H9 (cell line): ENCODE measurements around the gene RALGAPB. TPM values are rescaled to one million over a fixed set of nuclear protein-coding genes. Genes with fewer than 3 reads are reported as not detected.

Experiments
- DNase-seq: peaks from one replicate; pipeline ENCODE4 v3.0.0-alpha.2; 2017
- H2AFZ ChIP-seq: one replicate; pipeline ENCODE4 v1.6.1; 2013; ENCODE audit warnings: mild to moderate bottlenecking, low read length, control low read depth, moderate library complexity
- H2AK5ac ChIP-seq: 2 replicates; pipeline ENCODE4 v1.6.1; 2013; ENCODE audit warnings: low read length, control low read depth, mixed read lengths; ENCODE audit not compliant: insufficient read length
- H2BK120ac ChIP-seq: one replicate; pipeline ENCODE4 v1.6.1; 2013; ENCODE audit warnings: low read depth, mild to moderate bottlenecking, low read length, control low read depth, inconsistent platforms; ENCODE audit not compliant: poor library complexity, severe bottlenecking
- H2BK12ac ChIP-seq: 2 replicates; pipeline ENCODE4 v1.6.1; 2013; ENCODE audit warnings: low read length, control low read depth, mixed read lengths, low read depth; ENCODE audit not compliant: insufficient read length
- H2BK15ac ChIP-seq: 2 replicates; pipeline ENCODE4 v1.6.1; 2013; ENCODE audit warnings: low read depth, low read length, control low read depth
- H2BK20ac ChIP-seq: one replicate; pipeline ENCODE4 v1.6.1; 2013; ENCODE audit warnings: low read depth, mild to moderate bottlenecking, low read length, control low read depth, inconsistent platforms; ENCODE audit not compliant: poor library complexity, severe bottlenecking
- H2BK5ac ChIP-seq: 2 replicates; pipeline ENCODE4 v1.6.1; 2013; ENCODE audit warnings: low read length, control low read depth, mixed read lengths; ENCODE audit not compliant: insufficient read length
- H3K14ac ChIP-seq: 2 replicates; pipeline ENCODE4 v1.6.1; 2013; ENCODE audit warnings: low read length, control low read depth; ENCODE audit not compliant: insufficient read depth
- H3K18ac ChIP-seq: 2 replicates; pipeline ENCODE4 v1.6.1; 2013; ENCODE audit warnings: low read depth, mild to moderate bottlenecking, mixed read lengths, low read length, control low read depth; ENCODE audit not compliant: insufficient read length
- H3K23ac ChIP-seq: 2 replicates; pipeline ENCODE4 v1.6.1; 2013; ENCODE audit warnings: low read length, control low read depth, mixed read lengths, low read depth; ENCODE audit not compliant: insufficient read length
- H3K23me2 ChIP-seq: 2 replicates; pipeline ENCODE4 v1.6.1; 2013; ENCODE audit warnings: low read depth, mild to moderate bottlenecking, mixed read lengths, low read length, control low read depth; ENCODE audit not compliant: insufficient read length, poor library complexity, severe bottlenecking
- H3K27ac ChIP-seq: 2 replicates; pipeline ENCODE4 v1.5.1; 2013; ENCODE audit warnings: low read length, control low read depth, mixed read lengths, low read depth; ENCODE audit not compliant: insufficient read length
- H3K27me3 ChIP-seq: 2 replicates; pipeline ENCODE4 v1.6.1; 2013; ENCODE audit warnings: low read length, control low read depth, inconsistent platforms; ENCODE audit not compliant: insufficient read depth
- H3K4ac ChIP-seq: 2 replicates; pipeline ENCODE4 v1.6.1; 2013; ENCODE audit warnings: low read depth, mild to moderate bottlenecking, control low read depth, inconsistent platforms, low read length, moderate library complexity
- H3K4me1 ChIP-seq: 2 replicates; pipeline ENCODE4 v1.6.1; 2013; ENCODE audit warnings: low read length, control low read depth, inconsistent platforms; ENCODE audit not compliant: insufficient read depth
- H3K4me2 ChIP-seq: 2 replicates; pipeline ENCODE4 v1.6.1; 2013; ENCODE audit warnings: low read length, control low read depth, mixed read lengths; ENCODE audit not compliant: insufficient read length, insufficient read depth
- H3K56ac ChIP-seq: 2 replicates; pipeline ENCODE4 v1.6.1; 2013; ENCODE audit warnings: low read depth, mild to moderate bottlenecking, mixed read lengths, low read length, control low read depth; ENCODE audit not compliant: insufficient read length
- H3K79me1 ChIP-seq: 2 replicates; pipeline ENCODE4 v1.6.1; 2013; ENCODE audit warnings: low read depth, mild to moderate bottlenecking, moderate library complexity, low read length, control low read depth, inconsistent platforms; ENCODE audit not compliant: insufficient read depth, poor library complexity, severe bottlenecking
- H3K79me2 ChIP-seq: 2 replicates; pipeline ENCODE4 v1.6.1; 2013; ENCODE audit warnings: low read length, control low read depth, inconsistent platforms; ENCODE audit not compliant: insufficient read depth
- H3K9ac ChIP-seq: 2 replicates; pipeline ENCODE4 v1.6.1; 2013; ENCODE audit warnings: low read length, control low read depth, mixed read lengths; ENCODE audit not compliant: insufficient read length; ENCODE audit errors: extremely low read depth
- H3K9me3 ChIP-seq: one replicate; pipeline ENCODE4 v1.6.1; 2013; ENCODE audit warnings: low read depth, low read length, inconsistent platforms; ENCODE audit not compliant: control insufficient read depth
- H3T11ph ChIP-seq: one replicate; pipeline ENCODE4 v1.6.1; 2013; ENCODE audit warnings: mild to moderate bottlenecking, low read length, control low read depth, inconsistent platforms
- H4K20me1 ChIP-seq: one replicate; pipeline ENCODE4 v1.6.1; 2013; ENCODE audit not compliant: control insufficient read depth, insufficient read length, insufficient read depth
- H4K5ac ChIP-seq: 2 replicates; pipeline ENCODE4 v1.6.1; 2013; ENCODE audit warnings: low read depth, mild to moderate bottlenecking, mixed read lengths, low read length, control low read depth; ENCODE audit not compliant: insufficient read length
- H4K8ac ChIP-seq: replicated peaks from 2 replicates; pipeline ENCODE4 v1.6.1; 2013; ENCODE audit warnings: low read length, control low read depth, mixed read lengths, low read depth; ENCODE audit not compliant: insufficient read length
- H4K91ac ChIP-seq: 2 replicates; pipeline ENCODE4 v1.6.1; 2013; ENCODE audit warnings: low read depth, mild to moderate bottlenecking, moderate library complexity, mixed read lengths, low read length, control low read depth; ENCODE audit not compliant: insufficient read length
- H3K27ac Mint-ChIP-seq, 3 experiments: 2 replicates in 2 of 3; 3 replicates in 1 of 3; pipeline ENCODE4 v1.8.0; 2020 to 2021; ENCODE audit warnings: mixed read lengths in 3 of 3, mild to moderate bottlenecking in 1 of 3, moderate library complexity in 1 of 3
- H3K27me3 Mint-ChIP-seq: 2 replicates; pipeline ENCODE4 v1.8.0; 2021; ENCODE audit warnings: low read depth, mild to moderate bottlenecking, moderate library complexity, mixed read lengths
- H3K36me3 Mint-ChIP-seq, 3 experiments: 2 replicates in 2 of 3; 3 replicates in 1 of 3; pipeline ENCODE4 v1.8.0; 2020 to 2021; ENCODE audit warnings: low read depth in 3 of 3, mixed read lengths in 3 of 3; ENCODE audit not compliant: insufficient read depth in 1 of 3
- H3K4me1 Mint-ChIP-seq, 2 experiments: 2 replicates each; pipeline ENCODE4 v1.8.0; 2020; ENCODE audit warnings: mixed read lengths in 2 of 2
- H3K4me3 Mint-ChIP-seq, 2 experiments: 2 replicates in 1 of 2; 3 replicates in 1 of 2; pipeline ENCODE4 v1.8.0; 2020 to 2021; ENCODE audit warnings: mild to moderate bottlenecking in 2 of 2, mixed read lengths in 2 of 2, moderate library complexity in 1 of 2
- H3K9me3 Mint-ChIP-seq, 2 experiments: 2 replicates in 1 of 2; 3 replicates in 1 of 2; pipeline ENCODE4 v1.8.0; 2020; ENCODE audit warnings: mild to moderate bottlenecking in 2 of 2, mixed read lengths in 2 of 2, moderate library complexity in 1 of 2
- WGBS: extraction: QIAGEN DNeasy Blood & Tissue Kit; methylation state at CpG from one replicate; pipeline ENCODE4 v1.1.7; 2013; ENCODE audit warnings: missing lambda C conversion rate, low lambda C conversion rate, mixed read lengths; ENCODE audit not compliant: insufficient read length; ENCODE audit errors: extremely low coverage; 5-methylcytosine and 5-hydroxymethylcytosine counted together
- total RNA-seq: library from RNA; stranded (reverse); gene quantifications from 2 replicates; pipeline ENCODE4 v1.2.1, GENCODE V29; 2021
- TF ChIP-seq, protein P1 (sequence below): fragments of 200-600 bp; sonication (generic); conservative IDR thresholded peaks from 3 replicates; pipeline ENCODE4 v1.8.0; 2021; ENCODE audit warnings: antibody characterized with exemption, mild to moderate bottlenecking

The RALGAPB gene
- total RNA-seq, 1 experiment from 2014 or later = 28.5 TPM

DNA sequence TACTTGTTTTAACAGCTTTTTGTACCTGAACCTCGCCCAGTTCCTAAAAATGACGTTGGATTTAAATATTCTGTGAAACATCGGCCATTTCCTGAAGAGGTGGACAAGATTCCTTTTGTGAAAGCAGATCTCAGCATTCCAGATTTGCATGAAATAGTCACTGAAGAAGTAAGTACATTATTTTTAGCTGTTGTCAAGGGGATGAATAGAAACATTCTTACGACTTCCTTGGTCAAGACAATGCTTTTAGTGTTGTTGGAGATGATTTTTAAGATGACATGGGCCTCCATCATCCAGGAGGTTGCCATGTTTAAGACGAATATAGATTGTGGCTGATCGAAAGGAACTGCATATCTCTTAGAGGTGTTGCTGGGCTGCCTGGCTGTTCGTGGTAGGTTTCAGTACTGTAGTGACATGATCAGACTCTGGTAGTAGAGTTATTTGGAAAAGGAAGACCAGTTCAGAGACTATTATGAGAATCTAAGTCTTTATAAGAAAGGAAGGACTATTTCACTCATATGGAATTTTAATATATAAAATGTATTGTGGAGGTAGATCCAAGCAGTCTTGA lies 78.5 kb downstream of the RALGAPB start:
- no peaks in the 10 kb centered on the region for H3K4me1 Mint-ChIP-seq
- no CpG with 5 or more reads among the region's 7 CpGs for WGBS
- Histone ChIP-seq H3T11ph (no peak overlapping the region), H3K4ac (no peak overlapping the region), H2BK20ac (no peak overlapping the region), H2BK12ac (no peak overlapping the region), H2BK120ac (no peak overlapping the region), H3K9ac (no peak overlapping the region), H3K27ac (no peak overlapping the region), H3K27me3 (no peaks in the 10 kb centered on the region), H3K14ac (no peak overlapping the region), H3K4me1 (no peaks in the 10 kb centered on the region), H4K20me1 (no peaks in the 10 kb centered on the region), H3K79me2 (no peaks in the 10 kb centered on the region), H4K91ac (no peak overlapping the region), H3K56ac (no peak overlapping the region), H3K23me2 (no peaks in the 10 kb centered on the region), H4K8ac (no peak overlapping the region), H2BK15ac (no peak overlapping the region), H4K5ac (no peak overlapping the region), H3K23ac (no peak overlapping the region), H2AK5ac (no peak overlapping the region), H2BK5ac (no peak overlapping the region), H2AFZ (no peak overlapping the region), H3K79me1 (no peaks in the 10 kb centered on the region), H3K18ac (no peak overlapping the region), H3K4me2 (no peak overlapping the region), H3K9me3 (no peaks in the 10 kb centered on the region)
- TF ChIP-seq, protein P1, sequence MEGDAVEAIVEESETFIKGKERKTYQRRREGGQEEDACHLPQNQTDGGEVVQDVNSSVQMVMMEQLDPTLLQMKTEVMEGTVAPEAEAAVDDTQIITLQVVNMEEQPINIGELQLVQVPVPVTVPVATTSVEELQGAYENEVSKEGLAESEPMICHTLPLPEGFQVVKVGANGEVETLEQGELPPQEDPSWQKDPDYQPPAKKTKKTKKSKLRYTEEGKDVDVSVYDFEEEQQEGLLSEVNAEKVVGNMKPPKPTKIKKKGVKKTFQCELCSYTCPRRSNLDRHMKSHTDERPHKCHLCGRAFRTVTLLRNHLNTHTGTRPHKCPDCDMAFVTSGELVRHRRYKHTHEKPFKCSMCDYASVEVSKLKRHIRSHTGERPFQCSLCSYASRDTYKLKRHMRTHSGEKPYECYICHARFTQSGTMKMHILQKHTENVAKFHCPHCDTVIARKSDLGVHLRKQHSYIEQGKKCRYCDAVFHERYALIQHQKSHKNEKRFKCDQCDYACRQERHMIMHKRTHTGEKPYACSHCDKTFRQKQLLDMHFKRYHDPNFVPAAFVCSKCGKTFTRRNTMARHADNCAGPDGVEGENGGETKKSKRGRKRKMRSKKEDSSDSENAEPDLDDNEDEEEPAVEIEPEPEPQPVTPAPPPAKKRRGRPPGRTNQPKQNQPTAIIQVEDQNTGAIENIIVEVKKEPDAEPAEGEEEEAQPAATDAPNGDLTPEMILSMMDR = no peak
- peaks cover 5 to 34% (median 28%) of the 10 kb centered on the region in 3 experiments; a peak in 5 of 7 replicates for H3K36me3 Mint-ChIP-seq
- H3K9me3 Mint-ChIP-seq = no peaks in the 10 kb centered on the region
- DNase-seq = no peak
- no peaks in the 10 kb centered on the region for H3K27me3 Mint-ChIP-seq
- H3K27ac Mint-ChIP-seq = no peak overlapping the region
- H3K4me3 Mint-ChIP-seq = no peak overlapping the region
